Mesothelial cell of epicardium (in vitro differentiated cells): ENCODE data around the gene EIF2B5. TPM values are rescaled to one million over a fixed set of nuclear protein-coding genes. Genes with fewer than 3 reads are reported as not detected.
A peak's percentile ranks its signal among the peaks of the same experiment; 100 is the strongest.

Experiments
- DNase-seq, 2 experiments: peaks; one replicate each; pipeline ENCODE4 v3.0.0; 2021; ENCODE audit warnings: low spot score in 2 of 2; ENCODE audit not compliant: unreplicated experiment in 2 of 2
- H3K27ac Mint-ChIP-seq: 2 replicates; pipeline ENCODE4 v1.8.0; 2021; ENCODE audit warnings: mixed read lengths
- H3K27me3 Mint-ChIP-seq: 2 replicates; pipeline ENCODE4 v1.8.0; 2021; ENCODE audit warnings: low read depth, mixed read lengths
- H3K36me3 Mint-ChIP-seq: 2 replicates; pipeline ENCODE4 v1.8.0; 2021; ENCODE audit warnings: mixed read lengths
- H3K4me1 Mint-ChIP-seq: 2 replicates; pipeline ENCODE4 v1.8.0; 2021; ENCODE audit warnings: mixed read lengths
- H3K4me3 Mint-ChIP-seq: 2 replicates; pipeline ENCODE4 v1.8.0; 2021; ENCODE audit warnings: mild to moderate bottlenecking, moderate library complexity, mixed read lengths
- H3K9me3 Mint-ChIP-seq: 2 replicates; pipeline ENCODE4 v1.8.0; 2021; ENCODE audit warnings: mixed read lengths
- total RNA-seq: library from RNA; stranded (reverse); gene quantifications from 3 replicates; pipeline ENCODE4 v1.2.1, GENCODE V29; 2021
- TF ChIP-seq, protein P1 (sequence below): fragments of 200-600 bp; sonication (generic); IDR thresholded peaks from one replicate; pipeline ENCODE4 v1.5.0; 2021; ENCODE audit warnings: antibody characterized with exemption; ENCODE audit not compliant: unreplicated experiment

EIF2B5 gene
- total RNA-seq, result 38.2 to 42.2 TPM (median 39.0 TPM) in 3 replicates

DNA sequence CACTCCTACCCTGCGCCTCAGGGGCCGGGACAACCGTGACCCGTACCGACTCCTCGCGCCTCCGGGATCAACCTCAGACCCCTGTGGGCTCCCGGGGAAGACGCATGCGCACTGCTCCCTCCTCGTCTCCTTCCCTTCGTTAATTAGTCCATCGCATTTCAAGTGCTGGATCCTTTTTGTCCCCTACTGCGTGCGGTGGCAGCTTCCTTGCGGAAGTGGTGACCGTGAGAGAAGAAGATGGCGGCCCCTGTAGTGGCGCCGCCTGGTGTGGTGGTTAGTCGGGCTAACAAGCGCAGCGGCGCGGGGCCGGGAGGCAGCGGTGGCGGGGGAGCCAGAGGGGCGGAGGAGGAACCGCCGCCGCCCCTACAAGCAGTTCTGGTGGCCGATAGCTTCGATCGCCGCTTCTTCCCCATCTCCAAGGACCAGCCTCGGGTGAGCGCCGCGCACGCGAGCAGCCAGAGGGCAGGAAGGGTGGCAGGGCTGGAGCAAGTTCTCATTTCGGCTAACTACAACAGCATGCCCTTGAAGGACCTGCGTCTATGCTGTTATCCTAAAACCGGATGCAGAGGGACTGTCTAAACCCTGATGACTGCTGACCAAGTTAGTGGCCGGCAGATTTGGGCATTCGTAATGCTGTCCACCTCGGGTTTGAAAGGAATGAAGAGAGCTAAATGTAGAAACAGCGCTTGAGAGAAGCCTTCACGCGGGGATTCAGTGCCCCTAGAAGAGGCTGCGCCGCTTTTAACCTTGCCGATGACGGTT, at the start of gene EIF2B5:
TSS of gene EIF2B5 (plus strand) at position 210 of the 762 bp plus-strand sequence. CDS start at position 238, 28 bp downstream.
- DNase-seq, result peak; percentile 66 to 83
- Mint-ChIP-seq H3K9me3 (no peaks in the 10 kb centered on the region), H3K27ac (peak within 1 kb of the TSS; percentile 96), H3K36me3 (peaks cover 7% of the 10 kb centered on the region), H3K4me1 (peaks cover 34% of the 10 kb centered on the region), H3K4me3 (peak within 1 kb of the TSS; percentile 96), H3K27me3 (no peaks in the 10 kb centered on the region)
- TF ChIP-seq, protein P1, sequence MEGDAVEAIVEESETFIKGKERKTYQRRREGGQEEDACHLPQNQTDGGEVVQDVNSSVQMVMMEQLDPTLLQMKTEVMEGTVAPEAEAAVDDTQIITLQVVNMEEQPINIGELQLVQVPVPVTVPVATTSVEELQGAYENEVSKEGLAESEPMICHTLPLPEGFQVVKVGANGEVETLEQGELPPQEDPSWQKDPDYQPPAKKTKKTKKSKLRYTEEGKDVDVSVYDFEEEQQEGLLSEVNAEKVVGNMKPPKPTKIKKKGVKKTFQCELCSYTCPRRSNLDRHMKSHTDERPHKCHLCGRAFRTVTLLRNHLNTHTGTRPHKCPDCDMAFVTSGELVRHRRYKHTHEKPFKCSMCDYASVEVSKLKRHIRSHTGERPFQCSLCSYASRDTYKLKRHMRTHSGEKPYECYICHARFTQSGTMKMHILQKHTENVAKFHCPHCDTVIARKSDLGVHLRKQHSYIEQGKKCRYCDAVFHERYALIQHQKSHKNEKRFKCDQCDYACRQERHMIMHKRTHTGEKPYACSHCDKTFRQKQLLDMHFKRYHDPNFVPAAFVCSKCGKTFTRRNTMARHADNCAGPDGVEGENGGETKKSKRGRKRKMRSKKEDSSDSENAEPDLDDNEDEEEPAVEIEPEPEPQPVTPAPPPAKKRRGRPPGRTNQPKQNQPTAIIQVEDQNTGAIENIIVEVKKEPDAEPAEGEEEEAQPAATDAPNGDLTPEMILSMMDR, result no peak

DNA sequence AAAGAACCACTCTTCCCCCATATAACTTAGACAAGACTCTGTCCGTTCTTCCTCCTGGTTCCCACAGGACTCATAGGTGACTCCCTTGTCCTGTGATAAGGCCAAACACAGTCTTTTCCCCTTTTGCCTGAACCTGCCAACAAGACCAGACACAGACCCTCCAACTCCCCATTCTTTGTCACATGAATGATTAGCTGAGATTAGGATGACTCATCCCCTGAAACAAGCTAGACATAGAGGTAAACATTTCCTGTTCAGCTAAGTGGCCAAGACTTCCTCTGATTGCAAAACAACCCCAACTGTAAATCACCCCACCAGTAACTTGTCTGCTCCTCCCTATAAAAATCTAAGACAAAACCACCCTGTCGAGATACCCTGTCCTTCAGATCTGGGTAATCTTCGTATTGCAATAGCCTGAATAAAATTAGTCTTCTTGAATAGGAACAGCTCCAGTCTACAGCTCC, 49.7 kb upstream of the EIF2B5 start:
- DNase-seq, result no peak
- no peaks in the 10 kb centered on the region for H3K27me3 Mint-ChIP-seq
- H3K27ac Mint-ChIP-seq, result peak overlapping the region; percentile 57
- peaks cover 9% of the 10 kb centered on the region for H3K9me3 Mint-ChIP-seq
- peaks cover 4% of the 10 kb centered on the region for H3K4me1 Mint-ChIP-seq
- no peak overlapping the region for H3K4me3 Mint-ChIP-seq
- no peaks in the 10 kb centered on the region for H3K36me3 Mint-ChIP-seq
- TF ChIP-seq, protein P1, result no peak

DNA sequence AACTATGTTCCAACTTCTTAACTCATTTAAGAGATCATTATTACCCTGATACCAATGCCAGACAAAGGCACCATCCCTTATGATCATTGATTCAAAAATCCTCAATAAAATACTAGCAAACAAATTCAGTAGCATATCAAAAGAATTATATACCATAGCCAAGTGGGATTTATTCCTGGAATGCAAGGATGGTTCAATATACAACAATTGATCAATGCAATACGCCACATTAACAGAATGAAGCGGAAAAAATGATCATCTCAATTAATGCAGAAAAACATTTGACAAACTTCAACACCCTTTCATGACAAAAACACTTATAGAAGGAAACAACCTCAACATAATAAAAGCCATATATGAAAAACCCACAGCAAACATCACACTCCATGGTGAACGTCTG, 43.0 kb upstream of the EIF2B5 start:
- no peak overlapping the region for H3K4me3 Mint-ChIP-seq
- H3K27me3 Mint-ChIP-seq, result peaks cover 10% of the 10 kb centered on the region
- H3K9me3 Mint-ChIP-seq, result peaks cover 21% of the 10 kb centered on the region
- no peaks in the 10 kb centered on the region for H3K36me3 Mint-ChIP-seq
- no peak for DNase-seq
- no peak overlapping the region for H3K27ac Mint-ChIP-seq
- TF ChIP-seq, protein P1, result no peak
- no peaks in the 10 kb centered on the region for H3K4me1 Mint-ChIP-seq

DNA sequence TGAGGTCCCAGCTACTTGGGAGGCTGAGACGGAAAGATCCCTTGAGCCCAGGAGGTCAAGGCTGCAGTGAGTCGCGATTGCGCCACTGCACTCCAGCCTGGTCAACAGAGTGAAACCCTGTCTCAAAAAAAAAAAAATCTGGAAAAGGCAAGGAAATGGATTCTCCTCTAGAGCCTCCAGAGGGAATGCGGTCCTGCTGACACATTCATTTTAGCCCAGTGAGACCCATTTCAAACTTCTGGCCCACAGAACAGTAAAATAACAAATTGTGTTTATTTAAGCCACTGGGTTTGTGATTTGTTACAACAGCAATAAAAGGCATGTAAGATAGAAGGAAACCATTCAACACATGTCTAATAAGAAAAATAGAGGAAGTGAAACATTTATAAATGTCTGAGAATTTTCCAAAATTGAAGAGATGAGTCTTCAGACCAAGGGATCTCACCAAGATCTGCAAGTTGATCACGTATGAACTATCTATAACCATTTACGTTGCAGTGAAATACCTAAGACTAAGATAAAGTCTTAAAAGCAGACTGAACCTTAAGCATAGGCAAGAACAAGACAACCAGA, 38.3 kb upstream of the EIF2B5 start, which contains the start of gene HTR3E:
TSS of gene HTR3E (plus strand) at position 254 of the 573 bp plus-strand sequence. CDS start 466 bp downstream, outside the sequence.
- Mint-ChIP-seq H3K27me3 (peaks cover 13% of the 10 kb centered on the region), H3K4me1 (no peaks in the 10 kb centered on the region), H3K27ac (no peak within 1 kb of the TSS), H3K9me3 (peaks cover 15% of the 10 kb centered on the region), H3K4me3 (no peak within 1 kb of the TSS), H3K36me3 (no peaks in the 10 kb centered on the region)
- no peak for DNase-seq
- TF ChIP-seq, protein P1, result no peak

DNA sequence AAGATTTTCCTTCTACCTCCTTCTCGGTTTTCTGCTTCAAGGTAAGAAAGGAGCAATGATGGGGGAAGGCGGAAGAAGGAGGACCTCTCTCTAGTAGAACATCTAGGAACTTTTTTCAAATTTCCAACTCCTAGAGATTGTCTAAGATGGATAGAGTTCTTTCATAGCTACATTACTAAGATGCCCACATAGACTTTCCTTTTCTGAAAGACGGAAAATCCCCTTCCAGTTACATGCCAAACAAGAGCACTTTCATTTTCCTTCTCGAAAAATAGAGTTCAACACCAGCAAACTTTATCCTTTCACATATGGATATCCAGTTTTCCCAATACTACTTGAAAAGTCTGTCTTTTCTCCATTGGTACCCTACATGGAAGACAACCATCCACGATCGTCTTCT, 37.6 kb upstream of the EIF2B5 start:
- H3K9me3 Mint-ChIP-seq, result peaks cover 8% of the 10 kb centered on the region
- DNase-seq, result no peak
- H3K27me3 Mint-ChIP-seq, result peaks cover 13% of the 10 kb centered on the region
- TF ChIP-seq, protein P1, result no peak
- no peaks in the 10 kb centered on the region for H3K4me1 Mint-ChIP-seq
- no peaks in the 10 kb centered on the region for H3K36me3 Mint-ChIP-seq
- H3K4me3 Mint-ChIP-seq, result no peak overlapping the region
- H3K27ac Mint-ChIP-seq, result no peak overlapping the region
